HG02870 (cell line): ENCODE measurements around the gene MEP1B.
A peak's percentile ranks its signal among the peaks of the same experiment; 100 is the strongest.
"Not testable (repeated sequence)": the region's sequence is repeated elsewhere in the genome, so short reads cannot be mapped to it uniquely, and the experiment has no call there.

Experiments
- ATAC-seq: cut with Tn5 transposase; IDR thresholded peaks from one replicate; pipeline ENCODE4 v1.9.1; 2021; ENCODE audit warnings: mild to moderate bottlenecking, moderate library complexity; ENCODE audit not compliant: unreplicated experiment

Gene MEP1B

DNA sequence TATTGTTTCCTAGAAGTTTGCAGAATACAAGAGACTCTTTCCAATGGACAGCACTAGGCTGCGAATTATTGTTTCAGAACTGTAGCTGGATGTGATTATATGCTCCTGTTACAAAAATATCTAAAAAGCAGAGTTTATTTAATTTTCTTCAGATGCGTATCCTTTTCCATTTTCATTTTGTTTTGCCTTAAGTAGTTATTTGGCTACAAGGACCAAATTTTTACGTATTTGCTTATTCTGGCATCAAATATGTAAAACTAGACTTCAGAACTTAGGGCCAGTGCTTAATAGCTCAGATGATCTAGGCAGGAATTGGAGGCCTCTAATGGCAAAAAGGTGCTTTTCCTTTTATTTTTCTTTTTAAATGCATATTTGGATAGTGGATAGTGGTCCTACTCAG, 18.7 kb downstream of the MEP1B start:
- no peak for ATAC-seq

DNA sequence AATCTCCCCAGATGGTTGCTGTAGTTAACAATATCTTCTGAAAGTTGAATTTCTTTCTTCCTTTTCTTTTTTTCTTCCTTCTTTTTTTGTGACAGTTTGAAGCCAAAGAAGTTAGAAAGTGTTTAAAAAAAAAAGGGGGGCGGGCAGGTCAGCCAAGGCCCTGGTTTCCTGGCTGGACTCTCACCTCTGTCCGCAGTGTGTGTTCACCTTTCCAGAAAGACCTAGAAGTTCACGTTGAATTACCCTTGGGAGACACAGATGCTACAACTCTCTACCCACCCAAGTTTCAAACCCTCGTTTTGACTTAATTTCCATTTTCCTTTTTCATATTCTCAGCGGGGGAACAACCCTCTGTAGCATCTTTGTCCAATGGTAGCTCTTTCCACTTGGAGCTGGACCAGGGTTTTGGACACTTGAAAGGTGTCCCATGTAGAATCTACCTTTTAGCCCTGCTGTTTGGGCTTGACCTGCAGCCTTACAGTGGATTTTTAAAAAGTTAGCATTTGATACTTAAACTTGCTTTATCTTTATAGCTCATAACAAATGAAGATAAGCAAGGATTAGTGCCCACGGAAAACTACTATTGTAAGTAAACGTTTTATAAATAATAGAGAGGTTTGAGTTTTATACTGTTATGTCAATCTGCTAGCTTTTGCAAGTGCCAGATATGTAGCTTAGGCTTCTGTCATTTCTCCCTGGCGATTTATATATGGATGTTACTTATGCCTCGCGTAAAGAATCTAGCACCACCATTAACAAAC, 20.0 kb downstream of the MEP1B start:
- ATAC-seq: no peak

DNA sequence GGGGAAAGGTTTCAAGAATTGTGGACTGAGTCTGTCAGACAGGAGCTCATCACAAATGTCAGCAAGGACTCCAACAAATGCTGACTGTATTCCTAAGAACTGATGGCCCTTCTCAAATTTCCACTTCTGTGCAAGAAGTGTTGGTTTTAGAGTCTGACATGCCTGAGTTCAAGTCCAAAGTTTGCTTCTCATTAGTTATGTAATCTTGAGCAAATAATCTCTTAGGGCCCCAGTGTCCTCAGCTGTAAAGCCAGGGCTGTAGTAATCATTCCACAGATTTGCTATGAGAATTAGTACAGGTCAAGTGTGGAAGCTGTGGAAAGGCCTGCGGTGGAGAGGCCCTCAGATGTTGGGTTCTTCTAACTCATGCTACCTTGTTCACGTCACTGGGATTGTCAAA, 23.9 kb downstream of the MEP1B start:
- no peak for ATAC-seq

DNA sequence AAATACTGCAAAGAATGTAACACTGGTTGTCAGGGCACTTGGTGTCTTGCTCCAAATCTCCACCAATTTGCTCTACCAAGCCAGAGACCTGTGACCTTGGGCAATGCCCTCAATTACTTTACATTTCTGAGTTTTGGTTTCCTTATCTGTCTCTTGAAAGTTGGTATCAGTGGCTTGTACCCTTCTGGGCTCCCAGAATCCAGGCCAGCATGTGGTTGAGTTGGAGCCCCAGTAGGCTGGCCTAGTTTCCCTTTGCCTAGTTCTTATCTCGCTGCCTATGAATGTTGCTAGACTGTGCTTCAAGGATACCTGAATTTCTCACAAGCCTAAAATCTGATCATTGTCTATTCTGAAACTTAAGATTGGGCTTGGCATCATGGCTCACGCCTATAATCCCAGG, 26.6 kb downstream of the MEP1B start:
- no peak for ATAC-seq

DNA sequence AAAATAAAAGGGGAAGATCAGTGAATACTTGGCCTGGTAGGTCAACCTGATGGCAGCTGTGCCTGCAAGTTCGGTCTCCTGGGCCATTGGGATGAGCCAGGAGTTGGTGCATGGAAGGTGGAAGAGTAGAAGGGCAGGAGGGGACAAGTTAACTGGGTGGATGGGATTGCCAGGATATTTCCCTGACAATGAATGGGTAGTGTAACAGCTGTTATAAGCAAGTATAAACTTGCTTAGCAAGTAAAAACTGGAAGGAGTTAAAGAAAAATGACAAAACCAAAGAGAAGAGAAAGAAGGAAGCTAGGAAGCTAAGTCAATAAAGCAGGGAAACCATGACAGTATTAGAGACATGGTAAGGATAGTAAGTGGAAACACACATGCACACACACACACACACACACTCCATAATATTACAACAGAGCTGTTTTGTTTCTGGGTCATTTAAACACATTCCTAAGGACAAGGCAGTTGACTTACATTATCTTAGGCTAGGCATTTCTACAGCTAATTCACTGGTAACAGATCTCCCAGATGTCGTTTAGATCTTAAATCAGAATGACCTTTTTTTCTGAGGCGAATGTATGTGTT, 29.7 kb downstream of the MEP1B start:
- ATAC-seq: no peak

DNA sequence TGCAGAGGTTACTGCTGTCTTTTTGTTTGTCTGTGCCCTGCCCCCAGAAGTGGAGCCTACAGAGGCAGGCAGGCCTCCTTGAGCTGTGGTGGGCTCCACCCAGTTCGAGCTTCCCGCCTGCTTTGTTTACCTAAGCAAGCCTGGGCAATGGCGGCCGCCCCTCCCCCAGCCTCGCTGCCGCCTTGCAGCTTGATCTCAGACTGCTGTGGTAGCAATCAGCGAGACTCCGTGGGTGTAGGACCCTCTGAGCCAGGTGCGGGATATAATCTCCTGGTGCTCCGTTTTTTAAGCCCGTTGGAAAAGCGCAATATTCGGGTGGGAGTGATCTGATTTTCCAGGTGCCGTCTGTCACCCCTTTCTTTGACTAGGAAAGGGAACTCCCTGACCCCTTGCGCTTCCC, 43.5 kb downstream of the MEP1B start:
- not testable (repeated sequence) for ATAC-seq

DNA sequence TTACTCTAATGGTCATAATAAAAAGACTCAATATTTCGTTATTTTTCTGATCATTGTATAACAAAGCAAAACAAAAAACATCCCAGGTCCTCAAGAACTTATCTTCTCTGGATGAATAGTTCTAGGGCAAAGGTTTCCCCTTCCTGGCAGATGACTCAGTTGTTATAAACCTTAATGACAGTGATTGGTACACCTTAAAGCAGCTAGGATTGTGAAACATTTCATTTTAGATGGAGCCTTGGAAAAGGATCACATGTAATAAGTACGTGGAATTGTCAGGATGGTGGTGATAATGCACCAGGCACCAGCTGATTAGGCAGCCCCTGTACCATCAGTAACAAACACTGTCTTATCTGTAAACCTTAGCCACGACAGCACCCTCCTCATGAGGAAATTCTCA, 47.2 kb downstream of the MEP1B start:
- ATAC-seq: no peak

DNA sequence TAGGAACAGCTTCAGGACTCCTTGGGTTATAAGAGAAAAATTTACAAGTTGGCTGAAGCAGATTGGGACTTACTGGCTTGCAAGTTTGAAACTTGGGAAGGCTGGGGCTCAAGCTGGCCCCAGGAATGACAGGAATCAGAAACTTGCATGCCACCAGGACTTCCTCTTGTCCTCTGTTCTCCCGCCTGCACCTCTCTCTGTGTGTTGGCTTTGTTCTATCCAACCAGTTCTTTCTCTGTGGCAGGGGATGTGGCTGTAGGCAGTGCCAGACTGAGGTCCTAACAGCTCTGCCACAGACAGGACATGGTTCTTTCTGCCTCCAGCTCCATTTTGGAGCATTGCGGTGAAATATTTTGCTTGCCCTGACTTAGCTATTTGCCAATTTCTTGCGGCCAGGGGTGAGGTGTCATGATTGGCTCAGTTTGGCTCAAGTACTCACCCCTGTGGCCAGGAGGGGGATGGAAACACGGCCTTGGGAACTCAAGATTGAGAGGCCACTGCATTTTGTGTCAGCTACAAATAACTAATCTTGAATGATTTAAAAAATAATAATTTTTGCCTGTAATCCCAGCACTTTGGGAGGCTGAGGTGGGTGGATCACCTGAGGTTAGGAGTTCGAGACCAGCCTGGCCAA, 48.9 kb downstream of the MEP1B start:
- no peak for ATAC-seq

DNA sequence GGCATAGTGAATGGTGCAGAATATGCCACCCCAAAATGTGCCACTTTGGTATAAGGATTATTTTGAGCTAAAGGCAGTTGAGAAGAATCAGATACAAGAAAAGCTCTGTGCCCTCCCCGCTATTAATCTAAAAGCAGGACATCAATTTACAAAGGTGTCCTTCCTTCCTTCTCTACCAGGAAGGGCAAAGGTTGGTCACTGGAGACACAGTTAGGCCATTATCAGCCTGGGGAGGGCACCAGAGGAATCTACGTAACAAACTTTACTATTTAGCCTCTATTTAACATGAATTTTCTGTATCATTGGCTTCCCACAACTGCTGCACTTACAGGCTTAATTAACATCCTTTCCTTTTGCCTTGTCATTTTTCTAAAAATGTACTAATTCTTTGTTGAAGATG, 52.6 kb downstream of the MEP1B start:
- no peak for ATAC-seq

DNA sequence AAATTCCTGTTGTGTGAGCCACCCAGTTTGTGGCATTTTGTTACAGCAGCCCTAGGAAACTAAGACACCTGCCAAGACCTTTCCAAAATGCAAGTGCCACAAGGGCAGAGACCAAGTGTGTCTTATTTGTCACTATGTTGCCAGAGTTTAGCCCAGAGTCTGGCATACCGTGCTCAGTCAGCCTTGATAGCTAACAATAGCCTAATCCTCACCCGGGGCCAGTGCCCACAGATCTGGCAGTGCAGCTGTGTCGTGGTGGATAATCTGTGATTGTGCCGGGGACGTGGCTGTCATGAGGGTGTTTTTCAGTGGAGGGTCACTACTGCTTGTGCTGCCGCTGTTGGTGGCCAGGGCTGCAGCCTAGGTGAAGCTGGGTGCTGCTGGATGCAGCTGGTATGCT, 53.5 kb downstream of the MEP1B start:
- no peak for ATAC-seq

DNA sequence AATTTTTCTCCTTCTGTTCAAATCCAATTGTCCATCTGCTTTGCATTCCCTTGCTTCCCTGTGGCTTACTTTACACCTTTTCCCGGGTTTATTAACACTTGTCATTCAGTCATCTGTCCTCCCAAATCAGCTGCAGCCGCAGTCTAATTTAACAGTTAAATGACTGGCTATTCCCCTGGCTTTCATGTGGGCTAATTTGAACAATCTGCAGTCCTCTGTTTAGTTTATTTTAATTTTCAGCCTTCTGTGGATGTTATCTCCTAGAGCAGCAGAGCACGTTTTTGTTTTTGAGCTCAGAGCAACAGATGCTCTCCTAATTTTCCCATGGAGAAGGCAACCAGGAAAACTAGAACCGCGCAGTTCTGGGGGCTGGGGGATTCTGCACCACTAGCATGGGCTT, 55.0 kb downstream of the MEP1B start:
- no peak for ATAC-seq

DNA sequence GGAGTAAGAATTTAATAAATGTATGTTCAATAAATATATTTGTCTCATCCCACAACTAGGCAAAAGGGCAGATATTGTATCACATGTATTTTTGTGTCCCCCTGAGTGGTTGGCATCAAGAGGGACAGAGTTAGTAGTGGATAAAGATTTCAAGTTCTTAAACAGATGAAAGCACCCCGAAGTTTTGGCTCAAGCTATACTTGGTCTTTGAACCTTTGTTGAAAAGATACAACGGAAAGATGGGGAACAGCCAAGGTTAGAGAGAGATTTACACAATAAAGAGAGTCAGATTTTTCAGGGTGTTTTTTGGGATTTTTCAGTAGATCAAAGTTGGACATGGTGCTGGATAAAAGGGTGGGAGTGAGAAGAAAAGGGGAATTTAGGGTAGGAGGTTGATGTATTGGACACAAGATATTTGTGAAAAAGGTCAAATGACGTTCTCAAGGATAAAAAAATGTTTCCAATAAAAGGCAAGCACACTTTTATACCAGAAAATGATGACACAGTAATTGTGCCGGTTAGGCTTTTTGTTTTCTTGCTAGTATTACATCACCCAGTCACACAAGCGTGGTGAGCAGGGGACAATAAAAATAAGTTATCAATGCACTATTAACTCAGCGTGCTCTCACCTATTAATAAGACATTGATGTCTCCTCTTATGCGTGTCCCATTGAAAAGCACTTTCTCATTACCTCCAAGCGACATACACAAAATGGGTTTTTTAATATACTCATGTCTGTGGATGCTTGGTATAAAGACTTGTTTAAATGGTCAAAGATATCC, 59.5 kb downstream of the MEP1B start:
- ATAC-seq: no peak

DNA sequence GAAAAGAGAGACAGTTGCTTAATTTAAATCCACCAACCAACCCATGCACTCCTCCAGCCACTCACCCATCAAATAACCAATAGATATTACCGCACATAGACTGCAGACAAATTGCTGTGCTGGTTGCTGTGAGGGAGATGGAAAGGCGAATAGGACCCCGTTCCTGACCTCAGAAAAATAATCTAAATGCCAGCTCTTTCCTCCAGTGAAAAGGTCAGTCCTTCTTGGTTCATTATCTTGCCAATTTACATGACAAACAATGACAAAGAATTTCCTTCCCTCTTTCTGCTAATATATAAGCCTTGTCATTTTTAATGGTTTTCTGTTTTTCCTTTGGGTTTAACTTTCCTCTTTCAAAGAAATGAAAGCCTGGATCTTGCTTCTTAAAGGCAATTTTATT, 61.6 kb downstream of the MEP1B start:
- no peak for ATAC-seq

DNA sequence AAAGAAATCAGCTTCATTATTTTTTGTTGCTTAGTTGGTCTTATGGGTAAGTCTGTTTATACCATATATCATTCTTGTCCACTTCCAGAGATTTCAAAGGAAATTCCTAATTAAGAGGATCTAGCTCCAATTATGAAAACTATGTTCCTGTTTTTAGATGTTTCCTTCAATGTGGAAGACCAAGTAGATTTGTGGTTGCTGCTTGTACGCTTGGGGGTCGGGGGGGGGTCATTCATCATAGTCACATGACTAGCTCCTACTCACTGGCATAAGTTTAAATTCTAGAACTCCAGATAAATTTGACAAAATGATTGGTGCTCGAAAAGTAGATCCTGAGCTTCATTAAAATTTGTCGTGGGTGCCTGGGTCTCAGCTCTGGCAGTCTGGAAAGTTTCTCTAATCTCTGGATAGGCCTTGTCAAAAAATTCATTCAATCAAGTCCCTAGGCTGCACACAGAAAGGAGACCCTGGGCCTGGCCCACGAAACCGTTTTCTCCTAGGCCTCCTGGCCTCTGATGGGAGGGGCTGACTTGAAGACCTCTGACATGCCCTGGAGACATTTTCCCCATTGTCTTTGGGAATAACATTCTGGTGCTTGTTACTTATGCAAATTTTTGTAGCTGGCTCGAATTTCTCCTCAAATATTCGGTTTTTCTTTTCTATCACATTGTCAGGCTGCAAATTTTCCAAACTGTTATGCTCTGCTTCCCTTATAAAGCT, 62.5 kb downstream of the MEP1B start:
- ATAC-seq: no peak

DNA sequence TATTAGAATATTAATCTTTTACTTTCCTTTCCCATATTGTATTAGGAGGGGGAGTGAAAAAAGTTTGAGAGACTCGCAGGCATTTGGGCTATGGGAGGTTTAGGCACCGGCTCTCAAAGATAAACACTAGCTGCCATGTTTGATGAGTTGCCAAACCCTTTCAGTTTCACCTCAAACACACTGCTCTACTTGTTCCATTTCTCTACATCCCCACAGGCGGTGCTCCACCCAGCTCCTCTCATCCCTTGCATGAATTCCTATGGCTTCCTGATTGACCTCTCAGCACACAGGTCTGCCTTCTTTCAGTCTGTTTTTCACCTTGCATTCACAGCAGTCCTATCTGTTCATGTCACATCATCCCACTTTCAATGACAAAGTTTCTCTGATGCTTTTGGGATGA, 65.7 kb downstream of the MEP1B start:
- no peak for ATAC-seq

DNA sequence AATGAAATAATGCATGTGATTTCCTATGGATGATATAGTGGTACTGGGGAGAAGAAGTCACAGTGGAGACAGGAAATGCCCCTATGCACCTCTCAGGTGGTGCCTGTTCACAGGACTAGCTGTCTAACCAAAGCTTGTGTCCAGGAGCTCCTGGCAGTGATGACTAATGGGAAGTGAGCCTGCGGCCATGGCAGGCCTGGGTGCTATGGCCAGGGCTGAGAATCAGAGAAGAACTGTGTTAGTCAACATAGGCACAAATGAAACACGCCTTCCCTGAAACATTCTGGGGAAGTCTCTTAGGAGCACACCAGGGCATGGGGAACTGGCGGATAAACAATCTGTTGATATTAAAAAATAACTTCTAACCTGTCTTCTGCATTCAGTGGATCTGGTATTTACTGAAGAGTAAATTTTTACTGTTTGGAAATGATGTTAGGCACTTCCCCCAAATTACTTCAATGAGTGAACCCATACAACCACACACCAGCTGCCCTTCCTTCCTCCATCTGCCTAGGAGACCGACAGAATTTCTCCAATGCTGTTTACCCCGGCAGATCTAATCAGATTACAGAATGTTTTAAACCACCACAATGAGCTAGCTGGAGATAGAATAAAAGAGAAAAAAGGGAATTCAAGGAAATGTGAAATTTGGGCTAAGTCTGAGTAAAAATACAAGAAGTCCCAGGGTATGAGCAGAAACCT, 67.4 kb downstream of the MEP1B start:
- no peak for ATAC-seq

DNA sequence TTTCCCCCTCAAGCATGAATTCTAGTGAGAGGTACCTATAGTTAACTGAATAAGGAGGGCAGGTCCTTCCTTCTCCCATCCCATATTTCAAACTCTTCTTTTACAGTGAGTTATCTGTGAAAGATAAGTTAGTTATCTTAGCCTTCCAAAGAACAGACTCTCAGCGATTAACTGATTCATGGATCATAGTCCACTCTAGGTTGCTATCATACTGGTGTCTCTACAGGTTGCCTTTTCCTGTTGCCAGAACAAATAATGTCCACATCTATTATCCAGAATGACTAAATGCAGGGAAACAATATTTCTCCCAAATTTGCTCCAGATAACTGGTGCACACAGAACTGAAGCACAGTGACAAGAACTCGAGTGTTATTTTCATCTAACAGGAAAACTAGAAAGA, 68.3 kb downstream of the MEP1B start:
- no peak for ATAC-seq

DNA sequence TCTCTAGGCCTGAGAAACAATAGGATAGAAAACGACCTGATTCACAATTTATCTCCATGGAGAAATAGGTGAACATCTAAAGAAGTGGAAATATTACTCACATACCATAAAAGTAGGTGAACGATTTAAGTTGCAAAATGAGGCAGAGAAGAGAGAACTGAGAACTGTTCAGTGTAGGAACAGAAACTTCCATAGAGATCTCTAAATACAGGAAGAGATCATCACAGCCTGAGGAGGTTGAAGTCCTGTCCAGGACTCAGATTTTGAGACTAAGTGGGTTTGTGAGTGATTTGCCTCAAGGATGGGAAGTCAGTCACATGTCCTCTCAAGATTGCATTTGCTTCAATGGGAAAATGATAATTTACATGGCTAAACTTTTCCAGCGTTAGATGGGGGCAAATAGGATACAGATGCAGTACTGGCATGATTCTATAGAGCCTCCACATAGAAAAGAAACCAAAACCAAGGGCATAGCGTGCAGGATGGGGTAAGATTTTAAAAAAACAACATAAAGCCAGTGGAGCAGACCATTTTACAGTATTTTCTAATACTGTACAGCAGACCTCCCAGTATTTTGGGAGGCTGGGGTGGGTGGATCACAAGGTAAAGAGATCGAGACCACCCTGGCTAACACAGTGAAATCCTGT, 68.8 kb downstream of the MEP1B start:
- peak; percentile 57 for ATAC-seq

DNA sequence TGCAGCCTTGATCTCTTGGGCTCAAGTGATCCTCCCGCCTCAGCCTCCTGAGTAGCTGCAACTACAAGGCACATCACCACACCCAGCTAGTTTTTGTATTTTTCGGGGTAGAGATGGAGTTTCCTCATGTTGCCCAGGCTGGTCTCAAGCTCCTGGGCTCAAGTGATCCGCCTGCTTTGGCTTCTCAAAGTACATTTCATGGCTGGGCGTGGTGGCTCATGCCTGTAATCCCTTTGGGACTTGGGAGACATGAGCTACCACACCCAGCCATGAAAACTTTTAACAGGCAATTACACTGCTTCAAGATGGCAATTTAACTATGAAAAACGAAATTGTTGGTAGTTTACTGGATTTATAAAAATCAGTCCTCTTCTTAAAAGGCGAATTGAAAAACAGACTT, 69.7 kb downstream of the MEP1B start:
- ATAC-seq: no peak

DNA sequence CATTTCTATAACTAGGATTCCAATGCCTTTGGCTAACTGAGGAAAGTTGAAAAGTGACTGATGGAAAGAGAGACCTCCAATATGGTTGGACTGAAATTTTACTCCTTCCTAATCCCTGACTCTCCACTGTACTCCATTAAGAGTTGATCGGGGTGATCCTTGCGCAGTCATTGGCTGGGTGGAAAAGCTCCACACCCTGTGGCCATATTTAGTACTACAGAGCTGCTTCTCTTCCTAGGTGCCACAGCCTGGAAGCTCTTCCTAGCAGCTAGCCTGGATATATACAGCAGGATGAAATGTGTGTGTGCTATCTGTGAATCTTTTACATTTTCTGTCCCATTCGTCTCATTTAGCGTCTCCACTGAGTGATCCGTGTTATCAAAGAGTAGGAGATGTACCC, 71.2 kb downstream of the MEP1B start:
- no peak for ATAC-seq
